Epidermal melanocyte (primary cell): ENCODE measurements around the gene CXCR5.

Source experiments
- DNase-seq: peaks from one replicate; pipeline ENCODE4 v3.0.0; 2011; ENCODE audit warnings: low spot score; ENCODE audit not compliant: insufficient read length

CXCR5 gene

DNA sequence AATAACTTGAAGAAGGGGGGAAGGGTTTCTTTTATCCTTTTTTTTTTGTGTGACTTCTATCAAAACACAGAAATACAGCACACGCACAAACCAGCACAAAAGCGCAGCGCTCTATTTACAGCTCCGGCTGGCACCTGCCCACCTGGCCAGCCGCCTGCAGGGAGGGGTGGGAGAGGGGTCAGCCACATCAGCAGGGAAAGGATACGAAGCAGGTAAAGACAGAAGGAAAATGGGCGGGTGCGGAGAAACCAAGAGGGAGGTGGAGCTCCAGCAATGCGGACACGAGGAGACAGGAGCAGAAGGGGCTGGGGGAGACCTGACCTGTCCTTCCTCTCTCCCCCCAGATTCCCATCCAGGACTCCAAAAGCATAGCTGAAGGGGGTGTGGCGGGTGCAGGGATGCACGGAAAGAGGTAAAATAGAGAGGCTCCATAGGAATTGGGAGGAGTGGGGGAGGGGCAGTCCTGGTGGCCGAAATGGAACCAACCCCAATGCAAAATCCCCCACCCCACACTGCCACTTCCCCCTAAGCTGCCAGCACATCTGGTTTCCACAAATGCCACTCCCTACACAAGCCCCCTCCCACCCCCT lies 14.1 kb downstream of the CXCR5 start:
- DNase-seq, result no peak

DNA sequence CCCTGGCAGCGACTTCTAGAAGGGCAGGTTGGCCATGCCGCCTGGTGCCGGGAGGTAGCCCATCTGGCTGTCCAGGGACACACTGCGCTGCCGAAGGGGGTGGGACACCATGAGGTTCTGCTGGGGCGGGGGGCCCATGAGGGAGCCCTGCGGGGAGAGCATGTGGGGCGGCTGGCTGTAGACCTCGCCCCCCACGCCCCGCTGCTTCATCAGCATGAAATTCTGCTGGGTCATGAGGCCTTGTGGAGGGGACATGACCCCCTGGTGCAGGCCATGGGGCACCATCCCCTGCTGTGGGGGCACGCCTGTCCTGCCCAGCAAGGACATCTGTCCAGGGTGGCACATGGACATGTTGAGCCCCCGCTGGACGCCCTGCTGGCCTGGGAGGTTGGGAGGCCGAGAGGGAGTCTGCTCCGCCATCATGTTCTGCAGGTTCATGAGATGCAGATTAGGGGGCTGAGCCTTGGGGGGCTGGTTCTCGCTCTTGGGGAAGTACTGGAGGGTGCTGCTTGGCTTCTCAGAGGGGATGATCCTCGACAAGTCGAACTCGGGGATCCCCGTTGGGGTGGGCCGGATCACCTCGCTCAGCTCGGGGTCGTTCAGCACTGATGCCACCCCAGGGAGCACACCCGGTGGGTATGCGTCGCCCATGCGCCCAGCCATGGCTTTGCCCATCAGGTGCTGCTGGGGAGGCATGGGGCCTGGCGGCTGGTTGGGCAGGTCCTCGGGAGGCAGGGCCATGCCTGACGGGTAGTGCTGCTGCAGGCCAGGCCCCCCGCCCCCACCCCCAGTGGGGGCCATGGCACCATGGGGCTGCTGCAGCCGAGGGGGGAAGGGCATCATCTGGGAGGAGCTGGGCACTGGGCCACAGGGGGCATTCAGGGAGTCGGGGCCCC lies 15.0 kb downstream of the CXCR5 start:
- no peak for DNase-seq

DNA sequence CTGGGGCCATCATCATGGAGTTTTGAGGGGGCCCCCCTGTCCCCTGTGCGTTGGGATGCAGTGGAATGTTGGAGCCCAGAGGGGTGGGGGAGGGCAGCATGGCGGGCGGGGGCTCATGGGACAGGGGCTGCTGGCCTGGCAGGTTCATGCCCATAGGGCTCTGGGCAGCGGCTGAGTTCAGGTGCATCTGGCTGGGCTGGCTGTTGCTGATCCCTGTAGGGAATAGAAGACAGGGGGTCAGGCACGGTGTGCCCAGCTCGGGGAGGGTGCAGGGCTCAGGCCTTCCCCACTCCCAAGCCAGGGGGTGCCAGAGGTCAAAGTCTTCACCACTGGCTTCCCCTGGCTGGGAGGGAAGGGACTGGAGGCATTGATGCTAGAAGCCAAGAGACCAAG lies 15.6 kb downstream of the CXCR5 start:
- DNase-seq, result no peak

DNA sequence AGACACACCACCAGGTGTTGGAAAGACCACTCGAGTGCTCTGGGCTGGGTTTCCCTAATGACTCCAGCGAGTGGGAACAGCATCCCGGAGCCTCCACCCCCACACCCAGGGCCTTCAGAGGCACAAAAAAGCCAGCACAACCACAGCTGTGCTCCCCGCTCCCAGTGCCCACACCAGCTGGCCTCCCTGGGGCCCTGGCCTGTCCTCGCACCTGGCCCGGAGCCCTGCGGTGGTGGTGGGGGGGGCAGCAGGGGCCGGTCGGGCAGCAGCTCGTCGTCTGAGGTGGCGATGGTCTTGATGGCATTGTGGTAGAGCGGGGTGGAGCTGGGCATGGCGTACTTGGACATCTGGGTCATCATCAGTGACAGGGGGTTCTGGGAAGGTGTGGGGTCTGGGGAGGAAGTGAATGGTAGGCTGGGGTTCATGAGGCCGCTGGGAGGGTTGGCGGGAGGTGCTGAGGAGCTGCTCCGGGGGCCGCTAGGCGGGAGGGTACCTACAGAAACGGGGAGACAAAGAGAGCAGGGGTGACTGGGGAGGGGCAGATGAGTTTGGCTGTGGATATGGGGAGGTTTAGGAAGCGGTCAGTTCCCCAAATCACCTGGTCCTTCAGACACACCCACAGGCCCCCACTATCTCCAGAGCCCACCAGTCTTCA lies 16.1 kb downstream of the CXCR5 start:
- no peak for DNase-seq

DNA sequence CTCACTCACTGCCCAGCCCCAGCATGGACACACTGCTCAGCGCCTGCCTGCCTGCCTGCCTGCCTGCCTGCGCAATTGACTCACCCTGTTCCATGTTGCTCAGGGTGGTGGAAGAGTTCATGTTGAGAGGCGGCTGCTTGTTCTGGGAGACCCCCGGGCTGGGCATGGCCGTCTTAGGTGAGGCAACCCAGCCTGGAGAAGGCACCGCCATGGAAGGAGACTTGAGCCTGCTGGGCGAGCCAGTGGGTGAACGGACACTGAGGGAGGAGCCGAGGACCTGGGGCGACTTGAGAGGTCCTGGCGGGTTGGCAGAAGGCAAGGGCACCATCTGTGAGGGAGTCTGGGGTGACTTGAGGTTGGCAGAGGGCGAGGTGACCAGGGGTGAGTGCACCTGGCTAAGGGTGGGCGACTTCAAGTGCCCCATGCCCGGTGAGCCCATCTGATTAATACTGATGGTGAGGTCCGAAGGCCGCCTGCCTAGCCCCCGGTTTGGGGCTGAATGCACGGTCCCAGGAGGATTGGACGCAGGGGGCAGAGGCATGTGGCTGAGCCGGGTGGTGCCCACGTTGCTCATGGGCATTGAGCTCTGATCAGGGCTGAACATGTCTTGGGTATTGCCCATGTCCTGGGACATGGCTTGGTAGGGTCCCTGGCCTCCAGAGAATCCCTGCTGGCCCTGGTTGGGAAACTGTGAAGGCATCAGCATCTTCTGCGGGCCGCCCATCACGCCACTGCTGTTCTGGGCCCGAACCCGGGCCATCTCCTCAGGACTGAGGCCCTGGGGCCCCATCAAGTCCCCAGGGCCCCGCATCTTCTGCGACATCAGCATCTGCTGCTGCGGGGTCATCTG lies 17.1 kb downstream of the CXCR5 start:
- DNase-seq, result no peak

DNA sequence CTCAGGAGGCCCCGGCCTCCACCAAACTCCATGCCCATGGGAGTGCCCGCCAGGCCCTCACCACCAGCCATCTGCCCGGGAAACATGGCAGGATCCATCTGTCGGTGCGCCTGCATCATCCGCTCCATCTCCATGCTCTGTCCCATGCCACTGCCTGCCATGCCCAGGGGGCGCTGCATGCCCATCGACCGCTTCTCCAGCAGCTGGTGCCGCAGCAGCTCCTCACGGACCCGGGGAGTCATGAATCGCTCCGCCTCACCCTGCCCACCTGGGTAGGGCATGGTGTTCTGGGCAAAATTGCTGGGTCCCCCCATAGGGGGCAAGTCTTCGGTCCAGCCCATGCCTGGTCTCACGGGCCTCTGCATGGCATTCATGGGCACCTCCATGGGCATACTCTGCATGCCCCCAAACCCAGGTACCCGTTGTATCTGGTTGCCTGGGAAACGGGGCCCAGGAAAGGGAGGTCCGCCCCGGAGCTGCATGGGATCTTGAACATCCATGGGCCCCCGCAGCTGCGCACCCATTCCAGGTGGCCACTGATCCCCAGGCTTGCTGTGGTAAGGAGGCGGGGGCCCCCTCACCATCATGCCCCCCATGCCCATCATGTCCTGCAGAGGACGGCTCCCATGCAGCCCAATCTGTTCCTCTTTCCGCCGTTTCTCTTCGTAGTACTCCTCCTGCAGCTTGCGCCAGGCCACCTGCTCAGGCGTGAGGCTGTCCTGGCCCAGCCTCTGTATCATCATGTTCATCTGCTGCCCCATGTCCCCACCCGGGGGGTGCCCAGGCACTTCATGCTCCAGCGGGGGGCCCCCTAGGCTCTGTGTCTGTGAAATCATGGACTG lies 18.0 kb downstream of the CXCR5 start:
- no peak for DNase-seq

DNA sequence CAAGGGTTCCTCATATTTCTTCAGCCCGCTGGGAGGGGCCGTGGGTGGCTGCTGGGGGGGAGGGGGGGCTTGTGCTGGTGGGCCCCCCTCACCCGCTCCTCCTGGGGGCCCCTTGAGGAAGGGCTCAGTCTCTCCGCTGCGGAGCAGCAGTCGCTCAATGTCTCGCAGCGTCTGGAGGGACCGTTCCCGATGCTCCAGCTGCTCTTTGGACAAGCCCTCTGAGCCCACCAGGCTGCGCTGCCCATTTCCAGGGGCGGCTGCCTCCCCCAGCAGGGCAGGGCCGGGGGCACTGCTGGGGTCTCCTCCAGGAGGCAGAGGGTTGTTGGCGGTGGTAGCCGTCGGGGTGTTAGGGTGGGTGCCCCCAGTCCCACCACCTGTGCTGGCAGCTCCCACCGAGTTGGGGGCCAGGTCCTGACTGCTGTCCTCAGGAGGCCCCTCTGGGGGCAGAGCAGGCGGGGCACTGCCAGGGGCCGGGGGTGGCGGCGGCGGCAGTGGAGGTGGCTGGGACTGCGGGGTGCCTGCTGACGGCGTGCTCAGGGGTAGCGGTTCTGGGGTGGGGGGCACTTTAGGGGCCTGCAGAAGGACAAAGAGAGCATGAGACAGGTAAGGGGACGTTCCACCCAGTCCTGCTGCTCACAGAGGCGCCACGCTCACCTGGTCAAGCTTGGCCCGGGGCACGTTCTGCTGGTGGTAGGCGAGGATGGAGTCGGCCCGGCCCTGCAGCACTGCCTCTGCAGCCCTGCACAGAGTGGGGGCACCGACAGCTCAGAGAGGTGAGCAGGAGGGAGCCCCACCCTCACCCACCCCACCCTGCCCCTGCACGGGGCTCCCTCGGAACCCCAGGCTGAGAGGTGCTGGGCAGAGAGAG lies 18.9 kb downstream of the CXCR5 start:
- no peak for DNase-seq

DNA sequence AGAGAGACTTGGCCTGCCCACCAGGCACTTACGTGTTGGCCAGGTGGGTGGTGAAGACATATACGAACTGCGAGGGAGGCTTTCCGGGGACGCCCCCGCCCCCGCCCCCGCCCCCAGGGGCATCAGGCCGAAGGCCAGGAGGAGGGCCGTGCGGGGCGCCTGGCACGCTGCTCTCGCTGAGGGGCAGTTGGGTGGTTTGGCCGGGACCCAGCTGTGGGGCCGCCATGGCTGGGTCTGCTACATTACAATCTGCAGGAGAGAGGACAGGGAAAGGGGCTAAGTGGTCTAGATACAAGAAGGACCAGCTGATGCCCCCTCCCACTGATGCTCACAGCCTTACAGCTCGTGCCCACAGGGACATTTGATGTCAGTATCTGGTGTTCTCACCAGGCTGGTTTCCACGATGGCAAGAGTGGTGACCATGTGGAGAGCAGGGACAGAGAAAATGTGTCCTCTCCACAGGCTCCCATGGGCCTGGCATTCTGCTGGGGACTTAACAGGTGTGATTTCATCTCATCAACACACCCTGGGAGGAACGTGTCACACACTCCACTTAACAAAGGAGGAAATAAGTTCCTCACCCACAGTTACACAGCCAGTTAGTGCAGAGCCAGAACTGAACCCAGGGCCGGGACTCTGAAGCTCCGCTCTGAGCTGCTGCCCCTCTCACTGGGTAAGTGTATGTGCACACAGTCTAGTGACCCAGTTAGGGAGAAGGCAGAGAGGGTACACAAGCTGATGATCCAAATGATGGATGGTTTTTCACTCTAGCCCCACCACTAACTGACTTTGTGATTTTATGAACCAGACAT lies 19.7 kb downstream of the CXCR5 start:
- DNase-seq, result no peak

DNA sequence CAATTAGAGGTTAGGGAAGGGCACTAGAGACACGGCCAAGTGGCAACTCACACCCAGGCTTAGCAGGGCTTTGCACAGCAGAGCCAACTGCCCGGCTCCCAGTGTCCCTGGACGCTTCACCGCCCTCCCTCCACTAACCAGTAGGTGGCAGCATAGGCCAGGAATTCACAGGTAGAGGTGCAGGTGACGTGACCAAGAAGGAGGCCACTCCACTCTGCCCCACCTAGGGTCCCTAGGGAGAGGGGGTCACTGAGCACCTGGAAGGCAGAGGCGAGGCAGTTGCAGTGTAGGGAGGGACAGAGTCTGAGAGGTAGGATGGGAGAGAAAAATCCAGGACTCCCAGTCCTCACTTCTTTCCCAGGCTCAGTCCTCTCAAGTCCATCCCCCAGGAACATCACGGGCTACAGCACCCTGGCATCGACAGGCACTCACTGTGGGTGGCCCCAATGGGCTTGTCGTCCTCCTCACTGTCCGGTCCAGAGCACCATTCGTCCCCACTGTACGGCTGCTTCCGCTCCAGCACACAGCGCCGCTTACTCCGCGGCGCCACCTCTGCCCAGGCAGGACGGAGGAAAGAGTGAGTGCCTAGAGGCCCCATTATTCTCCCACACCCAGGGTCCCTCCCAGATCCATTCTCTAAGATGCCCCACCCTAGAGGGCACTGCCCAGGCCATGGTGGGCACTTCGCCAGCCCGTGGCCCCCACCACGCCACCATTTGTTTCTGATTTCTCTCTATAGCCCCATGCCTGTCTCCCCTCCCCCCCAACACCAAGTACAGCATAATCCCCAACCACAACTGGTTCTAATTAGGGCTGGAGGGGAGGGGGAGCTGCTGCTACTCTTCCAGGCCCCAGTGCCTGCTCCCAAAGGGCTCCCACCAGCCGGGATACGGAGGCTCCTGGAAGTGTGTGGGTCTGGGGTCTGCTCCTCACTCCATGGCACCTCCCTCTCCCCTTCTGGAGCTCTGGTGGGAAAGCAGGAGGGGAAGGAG lies 23.7 kb downstream of the CXCR5 start:
- DNase-seq, result peak; percentile 68

DNA sequence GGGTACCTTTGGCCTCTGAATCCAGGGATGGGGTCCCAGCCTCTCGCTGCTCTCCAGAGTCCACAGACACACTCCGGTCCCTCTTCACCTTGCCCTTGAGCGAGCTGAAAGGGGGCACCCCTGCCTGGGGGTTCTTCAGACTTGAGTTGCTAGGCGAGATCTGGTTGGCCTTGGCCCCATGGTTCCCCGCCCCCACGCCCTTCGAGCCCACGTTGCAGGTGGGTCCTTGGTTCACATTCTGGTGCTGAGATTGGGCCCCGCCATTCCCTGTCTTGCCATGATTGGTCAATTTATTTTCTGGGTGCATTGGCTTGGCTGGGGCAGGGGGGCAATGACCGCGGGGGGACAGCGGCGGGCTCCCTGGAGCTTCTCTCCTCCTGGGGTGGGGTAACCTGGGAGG lies 24.6 kb downstream of the CXCR5 start:
- no peak for DNase-seq

DNA sequence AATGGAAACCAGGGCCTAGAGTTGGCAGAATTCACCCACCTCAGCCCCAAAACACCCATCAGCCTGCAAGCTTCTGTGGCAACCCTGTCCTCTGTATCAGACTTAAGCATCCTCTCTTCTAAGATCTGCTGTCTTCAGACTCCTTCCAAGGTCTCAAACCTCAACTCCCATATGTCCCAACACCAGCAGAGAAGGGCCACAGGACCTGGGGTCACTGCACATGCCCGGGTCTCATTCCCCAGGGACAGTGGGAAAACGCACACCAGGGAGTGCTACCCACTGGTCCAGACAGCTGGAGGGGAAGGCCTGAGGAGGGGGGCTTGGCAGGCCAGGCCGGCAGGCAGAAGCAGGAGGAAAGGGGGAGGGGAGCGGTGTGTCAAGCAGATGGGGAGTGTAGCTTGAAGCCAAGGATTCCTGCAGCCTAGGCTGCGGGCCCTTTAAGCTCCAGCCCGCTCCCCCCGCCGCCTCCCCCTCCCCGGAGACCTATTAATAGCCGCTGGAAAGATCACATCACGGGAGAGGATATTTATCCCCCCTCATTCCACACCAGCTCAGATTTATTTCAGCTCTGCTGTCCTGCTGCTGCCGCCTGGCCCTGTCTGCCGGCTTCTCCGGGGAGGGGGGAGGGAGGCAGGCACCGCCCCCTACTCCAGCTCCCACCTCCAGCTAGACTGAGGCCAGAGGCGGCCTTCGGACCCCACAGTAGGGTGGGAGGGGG lies 25.4 kb downstream of the CXCR5 start:
- peak; percentile 89 for DNase-seq

DNA sequence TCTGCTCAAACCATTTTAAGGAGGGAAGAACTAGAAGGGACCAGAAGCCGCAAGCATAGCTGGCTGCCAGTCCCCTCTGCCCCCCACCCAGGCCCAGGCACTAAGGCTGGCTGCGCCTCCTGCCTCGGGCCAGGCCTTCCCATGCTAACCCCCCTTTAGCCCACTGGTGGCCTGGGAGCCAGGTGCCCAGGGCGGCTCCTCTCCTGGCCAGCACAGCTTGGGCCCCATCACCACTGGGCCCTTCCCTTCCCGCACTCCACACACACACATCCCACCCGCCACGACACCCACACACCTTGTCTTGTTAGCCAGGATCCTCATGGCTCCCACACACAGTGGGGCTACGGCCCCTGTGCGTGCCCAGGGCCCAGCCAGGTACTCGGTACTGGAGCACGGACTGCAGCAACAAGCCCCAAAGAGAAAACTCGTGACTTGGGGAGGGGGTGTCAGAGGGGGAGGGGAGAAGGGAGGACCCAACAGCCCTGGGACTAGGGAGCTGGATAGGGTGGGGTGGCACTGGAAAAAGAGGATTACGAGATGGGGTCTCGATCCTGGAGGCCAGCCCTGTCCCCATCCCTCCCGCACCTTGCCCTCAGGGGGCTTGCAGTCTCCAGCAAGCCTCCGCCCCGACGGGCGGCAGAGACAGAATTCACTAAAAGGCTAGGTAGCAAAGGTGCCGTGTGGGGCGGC lies 26.1 kb downstream of the CXCR5 start:
- no peak for DNase-seq

DNA sequence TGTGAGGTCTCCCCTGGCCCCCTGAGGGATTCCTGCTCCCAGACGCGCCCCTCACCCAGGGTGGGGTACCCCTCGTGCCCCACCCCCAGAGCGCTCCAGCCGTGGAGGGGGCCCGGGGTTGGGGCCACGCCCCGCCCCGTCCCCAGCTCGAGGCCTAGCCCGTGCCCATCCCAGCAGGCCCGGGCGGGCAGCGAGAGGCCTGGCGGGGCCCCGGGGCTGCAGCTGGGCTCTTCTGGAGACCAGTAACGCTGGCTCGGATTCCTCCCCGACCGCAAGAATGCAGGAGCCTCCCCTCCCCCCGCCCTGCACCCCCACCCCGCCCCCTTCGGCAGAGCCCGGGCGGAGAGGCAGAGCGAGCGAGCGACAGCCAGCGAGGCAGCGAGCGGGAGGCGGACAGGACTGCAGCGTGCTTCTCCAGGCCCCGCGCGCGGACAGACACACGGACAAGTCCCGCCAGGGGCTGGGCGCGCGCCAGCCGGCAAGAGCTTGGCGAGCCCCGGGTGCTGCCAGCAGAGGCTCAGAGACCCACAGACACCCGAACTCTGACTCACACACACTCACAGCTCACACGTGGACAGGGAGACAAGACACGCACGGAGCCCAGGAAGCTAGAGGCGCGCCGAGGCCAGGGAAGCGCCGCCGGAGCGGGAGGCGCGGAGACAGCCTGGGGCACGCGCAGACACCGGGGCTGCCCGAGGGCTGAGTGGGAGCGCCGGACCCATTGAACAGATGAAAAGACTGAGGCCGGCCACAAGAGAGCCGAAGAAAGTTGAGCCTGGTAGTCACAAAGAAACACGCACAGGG lies 26.8 kb downstream of the CXCR5 start:
- DNase-seq, result peak; percentile 73

DNA sequence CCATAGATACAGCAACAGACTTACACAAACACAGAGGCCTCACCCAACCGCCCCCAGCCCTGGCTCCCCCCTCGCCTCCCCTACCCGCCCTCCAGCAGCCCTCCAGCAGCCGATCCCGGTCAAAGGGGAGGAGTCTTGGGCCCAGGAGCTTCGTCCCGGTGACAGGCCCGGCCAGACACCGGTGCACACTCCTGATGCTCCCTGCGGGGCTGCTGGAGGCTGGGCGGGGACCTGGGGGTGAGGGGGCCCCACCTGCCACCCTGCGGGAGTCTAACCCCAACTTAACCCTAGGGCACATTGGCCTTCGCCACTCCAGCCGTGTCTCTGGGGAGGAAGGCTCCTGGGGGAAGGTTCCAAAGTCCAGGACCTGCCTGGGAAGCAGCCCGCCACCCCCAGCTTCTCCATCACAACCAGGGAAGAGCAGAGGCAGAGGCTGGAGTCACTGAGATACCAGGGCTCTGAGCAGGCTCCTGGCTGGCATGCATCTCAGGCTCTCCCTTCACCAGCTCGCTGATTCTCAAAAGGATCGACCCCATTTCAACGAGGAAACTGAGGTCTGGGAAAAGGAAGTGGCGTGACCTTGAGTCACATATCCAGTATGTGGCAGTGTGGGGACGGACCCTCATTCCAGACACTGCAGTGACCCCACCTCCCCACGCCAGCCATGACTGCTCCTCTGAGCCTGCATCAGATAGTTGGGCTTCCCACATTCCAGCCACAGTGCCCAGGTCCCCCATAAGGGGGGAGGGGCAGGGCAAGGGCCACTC lies 27.6 kb downstream of the CXCR5 start:
- no peak for DNase-seq
